AG08396 (cell line): ENCODE measurements around the gene ACOXL.
"Not testable (repeated sequence)": the region's sequence is repeated elsewhere in the genome, so short reads cannot be mapped to it uniquely, and the experiment has no call there.

Source experiments
- DNase-seq: peaks from one replicate; pipeline ENCODE4 v3.0.0; 2012; ENCODE audit warnings: low spot score, mixed read lengths

ACOXL gene

DNA sequence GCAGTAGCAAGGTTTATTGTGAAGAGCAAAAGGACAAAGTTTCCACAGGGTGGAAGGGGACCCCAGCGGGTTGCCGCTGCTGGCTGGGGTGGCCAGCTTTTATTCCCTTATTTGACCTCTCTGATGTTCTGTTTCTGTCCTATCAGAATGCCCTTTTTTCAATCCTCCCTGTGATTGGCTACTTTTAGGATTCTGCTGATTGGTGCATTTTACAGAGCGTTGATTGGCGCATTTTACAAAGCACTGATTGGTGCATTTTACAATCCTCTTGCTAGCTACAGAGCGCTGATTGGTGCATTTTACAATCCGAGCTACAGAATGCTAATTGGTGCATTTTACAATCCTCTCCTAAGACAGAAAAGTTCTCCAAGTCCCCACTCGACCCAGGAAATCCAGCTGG is 123.5 kb downstream of the ACOXL start:
- DNase-seq: not testable (repeated sequence)

DNA sequence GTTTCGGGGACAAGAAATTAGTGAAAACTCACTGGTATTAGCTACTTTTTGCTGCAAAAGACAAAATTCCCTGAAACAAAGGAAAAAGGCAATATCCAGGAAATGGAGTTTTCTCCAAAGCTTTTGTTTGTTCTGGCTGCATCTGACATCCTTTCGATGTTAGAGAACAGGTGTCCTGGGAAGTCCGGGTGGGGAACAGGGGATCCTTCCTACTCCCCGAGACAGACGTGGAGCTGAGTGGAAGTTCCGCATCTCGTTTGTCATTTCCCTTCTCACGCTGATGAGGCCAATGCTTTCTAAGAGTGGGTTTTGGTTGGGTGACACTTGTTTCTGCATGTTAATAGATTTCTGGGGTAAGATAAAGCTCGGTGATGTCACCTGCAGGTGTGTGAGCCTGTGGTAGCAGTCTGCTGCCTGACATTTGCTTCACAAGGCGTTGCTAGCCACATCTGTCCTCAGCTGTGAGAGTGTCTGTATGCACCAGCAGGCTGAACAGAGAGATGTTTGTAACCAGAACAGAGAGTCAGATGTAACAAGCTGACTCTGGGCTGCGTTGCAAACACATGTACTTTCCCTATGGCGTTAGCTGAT is 125.9 kb downstream of the ACOXL start:
- no peak for DNase-seq

DNA sequence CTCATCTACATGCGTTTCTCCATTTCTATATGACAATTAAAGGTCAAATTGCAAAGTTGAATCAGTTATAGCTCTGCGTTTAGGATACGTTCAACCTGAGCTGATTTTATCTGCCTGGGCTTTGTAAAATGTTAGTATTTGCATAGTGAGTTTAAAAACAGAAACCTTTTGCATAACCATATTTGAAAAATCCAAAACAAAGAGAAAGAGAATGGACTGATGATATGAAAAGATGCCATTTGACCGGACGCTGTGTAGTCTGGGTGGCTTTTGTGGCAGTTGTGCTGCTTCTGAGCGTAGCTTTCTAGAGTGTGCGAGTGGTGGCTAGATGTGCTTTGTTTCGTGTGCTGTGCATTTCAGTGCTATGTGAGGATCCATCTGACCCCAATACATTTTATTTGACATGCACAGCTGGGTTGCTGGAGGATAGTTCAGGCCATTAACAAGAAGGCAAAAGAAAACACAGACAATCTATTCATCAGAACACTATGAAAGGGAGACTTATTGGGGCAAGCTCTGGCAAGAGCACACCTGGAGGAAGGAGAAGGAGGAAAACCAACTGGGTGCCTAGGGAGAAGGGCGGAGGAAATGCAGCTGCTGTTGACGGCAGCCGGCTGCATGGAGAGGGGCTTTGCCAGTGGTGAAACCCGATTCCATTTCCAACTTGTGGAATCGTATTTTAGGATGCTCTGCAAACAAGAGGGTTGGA is 126.8 kb downstream of the ACOXL start:
- no peak for DNase-seq

DNA sequence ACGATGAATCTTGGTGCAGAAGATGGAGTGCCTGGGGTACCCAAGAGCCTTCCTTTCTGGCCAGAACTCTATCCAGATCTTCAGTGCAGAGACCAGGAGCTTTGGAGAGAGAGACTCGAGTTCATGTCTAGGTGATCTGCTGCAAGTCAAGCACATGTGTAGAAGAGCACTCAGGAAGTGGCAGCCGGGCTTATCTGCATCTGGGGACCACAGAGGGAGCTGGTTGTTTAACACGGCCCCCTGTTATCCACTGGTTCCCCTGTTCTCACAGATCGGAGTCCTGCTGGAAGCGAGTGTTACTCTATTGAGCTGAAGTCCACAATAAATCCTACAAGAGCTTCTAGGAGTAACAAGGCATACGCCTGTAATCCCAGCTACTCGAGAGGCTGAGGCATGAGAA is 128.3 kb downstream of the ACOXL start:
- no peak for DNase-seq

DNA sequence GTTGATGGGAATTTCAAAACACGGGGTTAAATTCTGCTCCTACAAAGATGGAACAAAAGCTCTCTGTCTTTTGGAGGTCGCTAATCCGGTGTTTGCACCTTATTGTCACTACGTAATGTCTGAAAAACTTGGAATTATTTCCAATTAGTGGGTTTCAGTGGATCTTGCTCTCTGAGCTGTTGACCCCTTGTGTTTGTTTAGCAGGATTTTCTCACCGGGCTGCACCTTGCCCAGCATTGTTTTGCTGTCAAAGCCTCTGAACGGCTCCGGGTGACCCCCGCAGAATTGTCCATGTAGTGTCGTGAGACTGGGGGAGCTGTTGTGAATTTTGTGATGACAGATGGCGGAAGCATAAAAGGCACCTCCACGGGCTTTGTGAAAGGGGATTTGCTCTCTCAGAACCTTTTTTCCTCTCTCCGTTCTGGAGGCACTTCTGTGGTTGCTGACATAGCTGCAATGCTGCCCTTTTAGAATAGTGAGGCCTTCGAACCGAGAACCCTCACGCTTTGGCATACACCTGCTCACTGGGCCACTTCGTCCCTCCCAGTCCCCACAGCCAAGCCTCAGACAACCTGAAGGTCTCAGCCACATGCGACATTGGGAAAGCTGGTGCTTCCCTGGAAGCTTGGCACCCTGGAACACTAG is 129.4 kb downstream of the ACOXL start:
- no peak for DNase-seq

DNA sequence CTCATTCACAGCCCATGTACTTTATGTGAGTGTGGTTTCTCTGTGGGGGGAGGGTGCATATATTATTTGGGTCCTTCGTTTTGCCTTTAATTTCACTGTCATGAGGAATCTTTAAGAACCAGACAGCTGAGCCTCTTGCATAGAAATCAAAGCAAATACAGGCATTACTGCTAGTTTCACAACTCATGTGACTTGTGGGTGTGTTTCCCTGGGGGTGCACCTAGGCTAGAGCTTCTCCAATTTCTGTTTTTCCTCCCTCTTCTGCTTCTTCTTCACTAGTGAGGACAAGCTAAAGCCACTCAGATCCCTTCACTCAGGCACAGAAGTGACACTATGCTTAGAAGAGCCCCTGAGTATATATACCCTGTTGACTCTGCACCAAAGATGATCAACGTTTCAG is 131.4 kb downstream of the ACOXL start:
- no peak for DNase-seq

DNA sequence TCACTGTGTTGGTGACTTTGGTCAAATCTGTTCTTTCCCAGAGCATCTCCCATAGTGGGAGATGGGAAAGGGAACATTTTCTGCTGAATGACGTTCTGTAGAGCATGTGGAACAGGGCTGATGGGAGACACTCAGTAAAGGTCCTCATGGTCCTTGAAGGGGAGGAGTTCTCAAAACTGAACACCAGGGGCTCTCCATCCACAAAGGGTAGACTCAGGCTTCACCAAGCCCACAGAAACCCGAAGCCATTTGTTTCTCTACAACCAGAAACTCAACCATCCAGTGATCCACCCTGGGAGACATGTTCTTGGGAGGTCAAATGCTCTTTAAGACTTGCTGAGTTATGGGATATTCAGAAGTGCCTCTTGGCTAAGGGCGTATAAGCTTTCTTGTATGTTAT is 131.8 kb downstream of the ACOXL start:
- no peak for DNase-seq

DNA sequence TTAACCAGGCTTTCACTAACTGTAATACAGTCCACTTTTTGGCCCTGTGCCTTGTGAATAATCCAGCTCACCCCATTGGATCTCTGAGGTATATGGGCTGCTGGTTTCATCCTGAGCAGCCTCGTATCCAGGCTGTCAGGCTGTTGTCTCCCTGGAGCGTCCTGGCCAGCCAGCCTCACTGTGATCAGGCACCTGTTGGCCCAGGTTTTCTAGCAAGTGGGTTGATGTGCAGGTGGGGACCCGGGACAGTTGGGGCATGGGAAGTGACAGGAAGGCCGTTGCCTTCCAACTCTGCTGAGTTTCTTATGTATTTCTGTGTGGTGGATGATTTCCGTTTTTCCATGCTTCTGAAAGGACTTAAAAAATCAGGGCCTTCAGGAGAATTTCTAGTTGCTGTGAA is 132.4 kb downstream of the ACOXL start:
- DNase-seq: no peak

DNA sequence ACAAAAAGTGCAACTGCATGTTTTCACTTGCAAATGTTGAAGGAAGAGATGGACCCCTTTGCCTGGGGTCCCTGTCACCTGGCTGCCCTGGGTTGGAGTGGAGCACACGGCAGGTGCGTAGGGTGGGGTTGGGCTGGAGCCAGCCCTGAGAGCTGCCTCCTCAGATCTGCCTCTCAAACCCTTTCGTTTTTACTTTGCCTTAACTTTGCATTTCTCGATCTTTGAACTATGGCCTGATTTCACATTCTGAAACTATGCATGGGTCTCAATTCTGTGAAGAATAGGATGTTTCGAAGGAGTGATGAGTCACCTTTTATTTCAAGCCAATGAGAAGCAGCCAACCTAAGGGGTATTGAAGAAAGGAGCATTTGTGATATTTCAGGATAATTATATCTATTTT is 132.8 kb downstream of the ACOXL start:
- no peak for DNase-seq

DNA sequence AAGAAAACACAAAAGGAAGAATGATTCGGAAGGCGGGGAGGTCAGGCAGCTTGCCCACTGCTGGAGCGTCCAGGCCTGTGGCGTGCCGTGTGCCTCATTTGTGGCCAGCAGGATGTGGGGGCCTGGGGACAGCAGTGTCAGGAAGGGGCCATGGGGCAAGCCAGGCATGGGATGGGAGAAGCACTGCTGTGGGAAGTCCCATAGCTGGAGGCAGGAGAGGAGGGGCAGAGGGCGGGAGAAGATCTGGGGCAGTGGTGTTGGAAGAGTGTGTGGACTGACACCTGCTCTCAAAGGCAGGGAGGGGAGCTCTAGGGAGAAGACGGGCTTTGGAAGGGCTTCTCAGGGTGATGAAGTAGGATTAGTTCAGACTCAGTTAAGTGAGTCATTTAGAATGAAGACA is 133.7 kb downstream of the ACOXL start:
- no peak for DNase-seq

DNA sequence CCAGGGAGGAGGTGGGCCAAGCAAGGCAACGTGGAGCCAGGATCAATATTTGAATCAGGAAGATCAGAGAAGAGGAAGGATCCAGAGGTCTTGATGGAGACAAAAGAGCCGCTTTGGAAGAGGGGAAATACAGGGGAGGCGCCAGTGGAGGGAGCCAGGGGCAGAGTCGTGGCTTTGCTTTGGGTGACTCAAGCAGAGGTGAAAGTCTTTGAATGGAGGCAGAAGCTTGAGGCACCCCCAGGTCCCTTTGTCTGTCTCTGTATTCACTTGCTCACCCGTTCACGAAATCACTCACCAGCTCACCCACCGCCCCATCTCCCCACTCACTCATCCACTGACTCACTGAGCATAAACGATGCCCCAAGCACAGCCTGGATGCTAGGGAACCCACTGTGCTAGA is 134.1 kb downstream of the ACOXL start:
- no peak for DNase-seq

DNA sequence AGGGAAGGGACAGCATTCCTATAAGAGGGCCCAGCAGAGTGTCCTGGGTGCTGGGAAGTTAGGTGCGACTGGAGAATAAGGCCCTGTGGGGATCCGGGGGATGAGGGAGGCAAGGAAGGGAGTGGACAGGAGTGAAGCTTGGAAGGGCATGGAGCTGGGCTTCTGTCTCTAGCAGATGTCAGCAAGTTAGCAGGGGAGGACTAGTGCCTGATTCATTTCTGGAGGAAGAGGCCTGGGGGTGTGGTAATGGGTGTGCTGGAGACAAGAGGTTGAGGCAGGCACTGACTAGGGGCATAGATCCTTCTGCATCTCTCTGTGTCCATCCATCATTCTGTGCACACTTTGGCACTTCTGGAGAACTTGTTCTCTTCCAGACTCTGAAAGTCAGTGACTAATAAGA is 134.7 kb downstream of the ACOXL start:
- no peak for DNase-seq

DNA sequence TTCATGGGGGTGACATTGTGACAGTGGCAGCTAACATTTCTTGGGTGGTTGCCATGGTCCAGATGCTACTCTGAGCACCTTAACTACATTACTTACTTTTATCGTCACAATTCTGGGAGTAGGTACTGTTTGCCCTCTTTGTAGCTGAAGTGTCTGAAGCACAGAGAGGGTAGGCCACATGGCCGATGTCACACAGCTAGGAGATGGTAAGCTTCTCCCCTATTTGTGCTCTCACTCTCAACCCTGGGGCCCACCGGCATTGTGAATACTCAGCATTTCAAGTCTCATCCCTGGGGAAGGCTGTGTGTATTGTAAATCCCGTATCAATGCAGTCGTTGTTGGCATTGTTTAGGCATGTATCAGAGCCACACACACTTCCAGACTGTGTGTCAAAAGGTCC is 136.6 kb downstream of the ACOXL start:
- no peak for DNase-seq

DNA sequence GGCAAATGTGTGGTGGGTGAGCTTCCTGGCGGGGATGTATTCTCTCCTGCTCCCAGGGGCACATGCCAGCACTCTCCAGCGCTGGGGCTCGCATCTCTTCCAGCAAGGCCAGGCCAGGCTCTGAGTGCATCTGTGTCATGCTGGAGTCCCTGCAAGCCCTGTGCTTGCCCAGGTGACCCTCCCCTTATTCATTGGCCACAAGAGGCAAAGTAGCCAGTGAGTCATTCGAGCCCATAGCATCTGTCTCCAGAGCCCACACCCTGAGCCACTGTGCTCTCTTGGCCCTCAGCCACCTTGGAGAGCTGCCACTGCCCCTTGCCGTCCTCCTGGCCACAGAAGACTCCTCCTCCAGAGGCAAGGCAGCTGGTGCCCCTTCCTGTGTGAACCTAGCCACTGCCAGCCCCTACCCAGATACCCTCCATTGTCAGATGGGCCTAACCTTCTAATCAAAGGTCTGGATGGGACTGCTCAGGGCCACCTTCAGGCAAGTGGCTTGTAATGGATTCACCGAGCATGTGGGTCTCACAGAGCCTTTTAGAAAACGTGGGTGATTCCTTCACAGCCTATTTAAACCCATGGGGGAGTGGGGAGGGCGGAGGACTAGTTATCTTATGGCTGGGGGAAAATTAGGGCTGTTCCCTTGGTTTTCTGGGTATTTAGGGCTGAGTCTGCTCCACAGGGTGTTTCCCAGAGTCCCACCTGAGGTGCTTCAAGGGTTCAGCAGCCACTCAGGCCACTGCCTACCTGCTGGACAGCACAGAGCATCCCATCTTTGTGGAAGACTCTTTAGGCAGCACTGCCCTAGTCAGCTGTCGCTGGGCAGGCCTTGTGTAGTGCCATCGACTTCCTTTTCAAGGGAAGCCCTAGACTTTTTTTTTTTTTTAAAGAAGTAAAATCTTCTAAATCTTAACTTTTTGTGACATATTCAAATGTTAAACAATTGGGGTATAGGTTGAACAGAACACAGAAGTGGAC is 137.4 kb downstream of the ACOXL start:
- no peak for DNase-seq

DNA sequence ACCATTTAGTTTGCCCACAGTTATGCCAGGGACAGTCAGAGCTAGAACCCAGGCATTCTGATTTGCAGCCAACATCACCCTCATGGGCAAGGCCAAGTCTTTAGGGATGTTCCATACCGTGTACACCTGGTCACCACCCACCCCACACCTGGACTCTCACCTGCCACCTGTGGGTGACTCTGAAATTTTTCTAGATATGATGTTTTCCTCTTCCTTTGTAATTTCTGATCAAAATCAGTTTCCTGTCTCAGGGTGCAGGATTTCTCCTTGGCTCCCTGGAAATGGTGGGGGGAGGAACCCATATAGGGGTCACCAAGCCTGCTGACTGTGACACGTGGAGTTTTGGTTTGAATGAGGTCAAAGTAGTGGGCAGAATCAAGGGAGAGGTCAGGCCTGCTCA is 138.2 kb downstream of the ACOXL start:
- DNase-seq: no peak

DNA sequence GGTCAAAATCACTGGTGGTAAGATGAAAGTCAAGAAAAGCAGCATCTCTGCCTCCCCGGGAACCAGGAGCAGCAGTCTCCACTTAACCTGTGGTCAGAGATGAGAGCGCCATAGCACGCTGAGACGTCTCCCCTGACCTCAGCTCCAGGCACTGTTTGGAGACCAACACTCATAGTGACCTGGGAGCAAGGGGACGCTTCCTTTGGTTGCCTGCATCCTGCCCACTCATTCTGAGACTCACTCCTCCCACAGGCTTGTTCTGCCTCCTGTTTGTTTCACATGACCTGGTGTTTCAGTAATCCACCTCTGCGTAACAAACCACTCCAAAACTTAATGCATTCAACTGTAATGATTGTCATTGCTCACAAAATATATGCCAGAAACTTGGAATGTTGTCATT is 139.3 kb downstream of the ACOXL start:
- DNase-seq: no peak

DNA sequence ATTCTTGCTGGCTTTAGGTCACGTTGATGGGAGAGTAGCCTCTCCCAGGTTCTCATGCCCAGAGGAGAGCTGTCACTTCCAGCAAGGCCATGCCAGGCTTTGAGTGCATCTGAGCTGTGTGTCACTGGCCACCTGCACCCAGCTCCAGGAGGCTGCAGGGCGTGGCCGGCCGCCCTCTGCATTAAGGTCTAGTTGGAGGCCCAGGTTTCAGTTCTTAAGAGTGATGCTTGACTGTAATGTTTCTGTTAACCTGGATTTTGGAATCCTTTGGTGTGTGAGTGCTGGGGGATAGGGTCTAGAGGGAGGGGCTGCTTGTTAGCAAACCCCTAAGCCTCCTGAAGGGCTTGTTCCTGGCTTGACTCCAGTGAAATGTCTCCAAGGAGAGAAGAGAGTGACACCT is 140.1 kb downstream of the ACOXL start:
- no peak for DNase-seq

DNA sequence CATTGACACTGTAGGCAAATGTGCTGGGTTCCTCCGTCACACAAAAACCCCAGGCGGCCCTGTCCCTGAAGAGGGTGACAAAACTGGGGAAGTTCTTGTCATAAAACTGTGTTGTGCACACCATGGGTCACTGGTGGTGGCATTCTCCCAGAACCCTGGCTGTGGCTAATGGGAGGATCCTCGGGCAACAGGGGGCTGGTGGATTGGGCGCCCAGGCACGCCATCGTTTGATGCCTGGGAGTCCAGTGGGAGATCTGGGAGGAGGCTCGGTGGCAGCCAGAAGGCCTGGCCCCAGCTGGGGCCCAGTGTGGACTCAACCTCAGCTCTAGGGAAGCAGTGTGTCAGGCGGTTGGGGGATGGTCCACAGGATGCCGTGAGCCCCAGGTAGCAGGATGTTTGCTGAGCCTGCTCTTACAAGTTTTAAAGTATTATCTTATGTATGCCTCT is 140.7 kb downstream of the ACOXL start:
- DNase-seq: no peak

DNA sequence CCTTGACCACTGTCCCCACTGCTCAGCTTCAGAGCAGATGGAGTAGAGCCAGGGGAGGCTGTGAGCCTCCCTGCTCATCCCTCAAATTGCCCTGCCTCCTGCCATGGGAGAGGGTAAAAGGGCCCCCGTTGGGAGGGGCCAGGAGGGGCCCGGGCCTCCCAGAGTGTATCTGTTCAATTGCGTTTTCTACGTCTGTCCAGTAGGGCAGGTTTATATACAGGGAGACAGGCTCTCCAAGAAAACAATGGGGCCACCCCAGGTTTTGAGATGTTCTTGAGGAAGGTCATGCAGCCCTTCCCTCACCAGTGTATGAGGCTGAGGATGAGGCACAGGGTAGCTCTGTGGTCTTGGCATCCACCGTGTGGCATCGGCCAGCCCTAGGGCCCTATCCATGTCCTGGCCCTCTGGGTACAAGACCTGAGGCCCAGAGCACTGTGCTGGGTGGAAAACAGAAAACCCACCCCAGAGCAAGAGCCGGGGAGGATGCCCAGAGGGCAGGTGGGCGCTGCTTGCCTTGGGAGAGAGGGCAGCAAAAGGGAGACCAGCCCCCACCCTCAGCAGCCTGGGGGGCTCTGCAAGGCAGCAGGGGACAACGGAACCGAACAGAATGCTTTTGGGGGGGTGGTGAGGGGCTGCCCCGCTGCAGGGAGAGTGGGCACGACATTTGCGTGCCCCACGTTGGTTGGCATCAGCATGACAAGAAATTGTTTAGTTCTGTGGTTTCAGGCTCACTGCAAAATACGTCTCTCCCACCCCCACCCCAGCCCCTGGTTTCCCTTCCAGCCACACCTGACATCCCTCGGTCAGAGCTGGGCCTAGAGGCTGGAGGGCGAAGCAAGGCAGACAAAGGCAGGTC is 141.5 kb downstream of the ACOXL start:
- DNase-seq: no peak

DNA sequence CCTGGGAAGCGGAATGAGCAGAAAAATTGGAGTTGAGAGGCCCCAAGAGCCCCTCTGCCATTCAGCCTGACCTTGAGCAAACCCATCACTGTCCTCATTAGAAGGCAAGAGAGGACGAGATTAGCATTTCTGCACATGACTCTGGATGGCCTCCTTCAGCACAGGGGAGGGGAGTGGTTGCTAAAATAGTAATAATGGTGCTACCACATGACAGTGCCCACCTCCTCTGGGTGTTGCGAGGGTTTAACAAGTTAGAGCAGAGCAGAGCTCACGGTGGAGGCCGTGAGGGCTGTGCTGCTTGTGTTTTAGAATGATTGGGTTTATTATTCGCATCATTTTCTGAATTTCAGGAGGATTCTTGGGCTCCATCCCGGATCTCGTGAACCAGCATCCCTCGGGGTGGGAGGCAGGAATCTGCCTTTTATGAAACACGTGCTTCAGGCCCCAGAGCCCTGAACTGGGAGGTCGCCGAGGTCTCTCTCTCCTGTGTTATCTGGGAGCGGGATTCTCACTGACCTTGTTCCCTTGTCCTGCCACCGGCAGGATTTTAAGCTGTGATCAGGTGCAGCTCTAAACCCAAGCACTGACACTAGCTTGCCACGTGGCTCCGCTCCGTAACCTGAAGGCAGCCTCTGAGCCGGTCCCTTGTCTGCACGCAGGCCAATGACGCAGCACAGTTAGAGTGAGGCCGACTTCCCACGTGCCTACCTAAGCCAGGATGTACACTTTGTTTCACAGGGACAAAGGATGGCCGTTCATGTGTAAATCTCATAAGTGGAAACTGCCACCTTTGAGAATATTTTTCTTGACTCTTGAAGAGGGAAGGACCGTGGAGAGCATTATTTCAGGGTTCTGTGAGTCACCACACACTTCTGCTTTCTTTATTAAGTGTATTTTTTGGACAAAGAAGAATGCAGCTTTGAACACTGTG is 142.3 kb downstream of the ACOXL start:
- DNase-seq: no peak

DNA sequence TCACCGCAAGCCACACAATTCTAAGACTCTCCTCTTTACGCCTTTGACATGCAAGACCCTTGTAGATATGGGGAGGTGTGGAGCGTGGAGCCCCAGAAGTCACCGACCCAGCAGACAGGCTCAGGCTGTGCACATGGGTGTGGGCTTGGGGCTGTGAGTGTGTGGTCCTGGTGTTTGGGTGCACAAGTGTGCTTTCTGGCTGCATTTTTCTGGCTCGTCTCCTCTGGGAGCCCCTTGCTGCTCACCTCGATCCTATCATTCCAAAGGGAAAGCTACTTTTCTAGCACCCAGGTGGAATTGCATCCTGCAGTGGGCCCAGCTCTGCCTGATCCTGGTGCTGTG is 143.0 kb downstream of the ACOXL start:
- no peak for DNase-seq
